A172 (cell line): ENCODE measurements around the gene UBXN7. TPM values are rescaled to one million over a fixed set of nuclear protein-coding genes. Genes with fewer than 3 reads are reported as not detected.
"Not testable (repeated sequence)": the region's sequence is repeated elsewhere in the genome, so short reads cannot be mapped to it uniquely, and the experiment has no call there.

Experiments used
- DNase-seq: peaks from one replicate; pipeline ENCODE4 v3.0.0-alpha.2; 2015; ENCODE audit warnings: low spot score
- total RNA-seq: library from RNA; depleted of rRNA; stranded (reverse); fragments of >200 nt; shearing (Covaris generic); gene quantifications from 2 replicates; pipeline ENCODE4 v1.2.3, GENCODE V29; 2014; rRNA removed

Gene UBXN7, protein sequence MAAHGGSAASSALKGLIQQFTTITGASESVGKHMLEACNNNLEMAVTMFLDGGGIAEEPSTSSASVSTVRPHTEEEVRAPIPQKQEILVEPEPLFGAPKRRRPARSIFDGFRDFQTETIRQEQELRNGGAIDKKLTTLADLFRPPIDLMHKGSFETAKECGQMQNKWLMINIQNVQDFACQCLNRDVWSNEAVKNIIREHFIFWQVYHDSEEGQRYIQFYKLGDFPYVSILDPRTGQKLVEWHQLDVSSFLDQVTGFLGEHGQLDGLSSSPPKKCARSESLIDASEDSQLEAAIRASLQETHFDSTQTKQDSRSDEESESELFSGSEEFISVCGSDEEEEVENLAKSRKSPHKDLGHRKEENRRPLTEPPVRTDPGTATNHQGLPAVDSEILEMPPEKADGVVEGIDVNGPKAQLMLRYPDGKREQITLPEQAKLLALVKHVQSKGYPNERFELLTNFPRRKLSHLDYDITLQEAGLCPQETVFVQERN
- 21.6 and 32.3 TPM in 2 replicates for total RNA-seq

DNA sequence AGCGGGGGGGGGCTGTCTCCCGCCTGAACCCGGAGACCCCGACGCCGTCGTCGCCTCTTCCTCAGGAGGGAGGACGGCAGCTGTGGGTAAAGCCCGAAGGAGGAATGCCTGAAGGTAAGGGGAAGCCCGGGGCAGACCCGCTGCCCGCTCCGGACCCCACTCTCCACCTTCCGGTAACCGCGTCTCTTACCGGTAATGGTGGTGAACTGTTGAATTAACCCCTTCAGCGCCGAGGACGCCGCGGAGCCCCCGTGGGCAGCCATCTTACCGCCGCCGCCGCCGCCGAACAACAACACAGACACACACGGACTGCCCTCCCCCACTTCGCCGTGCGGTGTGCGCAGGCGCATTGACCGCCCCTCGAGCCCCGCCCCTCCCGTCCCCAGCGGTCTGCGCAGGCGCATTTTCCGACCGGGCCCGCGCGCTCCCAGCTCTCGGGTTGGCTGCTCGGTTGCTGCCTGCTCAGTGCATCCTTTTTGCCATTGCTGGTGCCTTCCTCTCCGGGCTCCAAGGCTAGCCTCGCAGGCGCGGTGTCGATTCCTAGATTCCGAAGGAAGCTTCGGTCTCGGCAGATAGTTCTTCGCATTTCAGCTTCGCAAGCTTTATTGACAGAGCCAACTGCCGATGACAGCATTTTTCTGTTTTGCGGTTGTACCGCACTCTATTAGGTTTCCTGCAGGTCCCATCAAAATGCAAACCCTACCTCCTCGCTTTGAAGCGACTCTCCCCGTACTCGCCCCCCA lies at the start of gene UBXN7:
Gene UBXN7, minus strand, starts transcription at position 291 of the 743 bp plus-strand sequence. Its CDS starts 28 bp downstream, at position 263.
- DNase-seq, result peak; percentile 91

DNA sequence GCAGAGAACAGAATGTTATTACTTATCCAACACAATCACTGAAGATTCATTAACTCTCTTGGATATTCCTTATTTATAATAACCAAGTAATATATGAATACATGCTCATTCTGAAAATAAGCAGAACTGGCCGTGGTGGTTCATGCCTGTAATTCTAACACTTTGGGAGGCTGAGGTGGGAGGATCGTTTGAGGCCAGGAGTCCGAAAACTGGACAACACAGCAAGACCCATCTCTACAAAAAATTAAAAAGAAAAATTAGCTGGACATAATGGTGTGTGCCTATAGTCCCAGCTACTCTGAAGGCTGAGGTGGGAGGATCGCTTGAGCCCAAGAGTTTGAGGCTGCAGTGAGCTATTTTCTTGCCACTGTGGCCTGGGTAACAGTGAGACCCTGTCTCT lies 45.5 kb upstream of the UBXN7 start:
- no peak for DNase-seq

DNA sequence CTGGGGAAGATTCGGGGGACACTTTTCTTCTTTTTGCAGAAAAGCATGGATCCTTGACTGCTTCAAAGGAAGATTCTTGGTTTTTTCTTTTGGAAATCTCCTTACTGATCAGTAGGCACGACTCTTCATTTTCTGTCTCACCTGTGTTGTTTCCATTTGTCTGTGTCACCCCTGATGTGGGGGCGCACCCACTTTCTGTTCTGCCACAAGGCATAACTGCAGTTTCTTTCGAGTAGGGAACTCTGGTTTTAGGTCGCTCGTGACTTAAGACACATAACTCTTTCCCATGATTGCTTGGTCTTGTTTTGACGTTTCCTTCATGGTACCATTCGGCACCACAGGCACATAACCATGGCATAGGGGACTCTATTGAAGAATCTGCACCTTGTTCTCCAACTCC lies 40.1 kb upstream of the UBXN7 start:
- no peak for DNase-seq

DNA sequence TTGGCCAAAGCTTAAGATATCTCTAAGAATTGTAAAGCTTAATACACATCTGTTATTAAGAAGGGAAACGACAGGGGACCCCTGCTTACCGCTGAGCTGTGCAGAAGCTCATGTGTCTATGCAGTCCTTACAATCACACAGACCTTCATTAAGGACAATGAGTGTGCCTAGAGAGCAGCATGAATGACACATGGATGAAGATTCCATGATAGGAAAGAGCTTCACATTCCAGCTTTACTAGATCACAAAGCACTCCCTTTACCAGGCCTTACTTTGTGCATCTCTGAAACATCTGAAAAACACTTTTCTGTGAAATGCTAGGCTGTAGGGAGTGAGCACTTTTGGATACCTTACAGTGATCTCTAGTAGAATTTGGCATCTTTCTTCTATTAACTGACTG lies 39.3 kb upstream of the UBXN7 start:
- no peak for DNase-seq

DNA sequence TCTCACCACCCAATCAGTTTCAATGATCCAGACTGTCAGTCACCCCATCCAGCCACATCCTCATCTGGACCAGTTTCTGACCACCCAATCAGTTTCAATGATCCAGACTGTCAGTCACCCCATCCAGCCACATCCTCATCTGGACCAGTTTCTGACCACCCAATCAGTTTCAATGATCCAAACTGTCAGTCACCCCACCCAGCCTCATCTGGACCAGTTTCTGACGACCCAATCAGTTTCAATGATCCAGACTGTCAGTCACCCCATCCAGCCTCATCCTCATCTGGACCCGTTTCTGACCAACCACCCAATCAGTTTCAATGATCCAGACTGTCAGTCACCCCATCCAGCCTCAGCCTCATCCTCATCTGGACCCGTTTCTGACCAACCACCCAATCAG lies 38.0 kb upstream of the UBXN7 start:
- DNase-seq, result not testable (repeated sequence)

DNA sequence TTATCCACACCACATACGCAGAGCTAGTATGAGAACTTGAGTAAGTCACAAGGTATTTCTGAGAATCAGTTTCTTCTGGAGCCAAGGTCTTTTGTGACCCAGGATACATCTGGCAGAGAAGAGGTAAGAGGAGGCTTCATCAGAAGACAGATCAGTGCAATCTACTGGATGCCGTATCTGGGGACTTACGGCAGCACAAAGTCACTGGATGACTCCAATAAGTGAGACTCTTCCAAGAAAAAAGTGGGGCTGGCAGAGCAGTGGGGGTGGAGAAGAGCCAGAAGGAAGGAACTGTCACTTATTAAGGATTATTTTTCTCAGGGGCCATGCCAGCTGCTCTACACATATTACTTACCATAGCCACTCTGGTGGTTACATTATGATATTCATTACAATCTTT lies 31.6 kb upstream of the UBXN7 start:
- DNase-seq, result no peak

DNA sequence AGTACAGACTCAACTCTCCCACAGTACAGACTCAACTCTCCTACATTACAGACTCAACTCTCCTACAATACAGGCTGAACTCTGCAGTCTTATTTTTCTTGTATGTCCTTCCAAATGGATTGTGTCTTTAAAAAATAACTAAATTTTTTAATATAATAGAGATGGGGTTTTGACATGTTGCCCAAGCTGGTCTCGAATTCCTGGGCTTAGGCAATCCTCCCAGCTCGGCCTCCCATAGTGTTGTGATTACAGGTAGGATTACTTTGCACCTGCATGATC lies 31.2 kb upstream of the UBXN7 start:
- no peak for DNase-seq

DNA sequence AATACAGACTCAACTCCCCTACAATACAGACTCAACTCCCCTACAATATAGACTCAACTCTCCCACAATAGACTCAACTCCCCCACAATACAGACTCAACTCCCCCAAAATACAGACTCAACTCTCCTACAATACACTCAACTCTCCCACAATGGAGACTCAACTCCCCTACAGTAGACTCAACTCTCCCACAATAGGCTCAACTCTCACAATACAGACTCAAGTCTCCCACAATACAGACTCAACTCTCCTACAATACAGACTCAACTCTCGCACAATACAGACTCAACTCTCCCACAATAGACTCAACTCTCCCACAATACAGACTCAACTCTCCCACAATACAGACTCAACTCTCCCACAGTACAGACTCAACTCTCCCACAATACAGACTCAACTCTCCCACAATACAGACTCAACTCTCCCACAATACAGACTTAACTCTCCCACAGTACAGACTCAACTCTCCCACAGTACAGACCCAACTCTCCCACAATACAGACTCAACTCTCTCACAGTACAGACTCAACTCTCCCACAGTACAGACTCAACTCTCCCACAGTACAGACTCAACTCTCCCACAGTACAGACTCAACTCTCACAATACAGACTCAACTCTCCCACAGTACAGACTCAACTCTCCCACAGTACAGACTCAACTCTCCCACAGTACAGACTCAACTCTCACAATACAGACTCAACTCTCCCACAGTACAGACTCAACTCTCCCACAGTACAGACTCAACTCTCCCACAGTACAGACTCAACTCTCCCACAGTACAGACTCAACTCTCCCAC lies 30.7 kb upstream of the UBXN7 start:
- DNase-seq, result not testable (repeated sequence)

DNA sequence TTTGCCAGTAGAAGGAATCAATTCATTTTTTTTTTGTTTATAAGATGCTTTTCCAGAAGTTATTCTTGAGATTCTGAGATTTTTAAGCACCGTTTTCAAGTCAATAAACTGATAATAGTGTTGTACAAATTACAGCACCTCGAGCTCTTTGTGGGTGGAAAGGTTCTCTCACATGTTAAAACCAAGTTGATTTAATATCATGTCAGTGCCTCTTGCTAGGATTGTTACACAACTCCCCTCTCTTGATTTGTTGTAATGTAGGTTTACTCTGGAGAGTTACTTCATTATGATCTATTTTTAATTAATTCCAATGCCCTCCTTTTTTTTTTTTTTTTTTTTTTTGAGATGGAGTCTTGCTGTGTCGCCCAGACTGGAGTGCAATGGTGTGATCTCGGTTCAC lies 25.8 kb upstream of the UBXN7 start:
- no peak for DNase-seq

DNA sequence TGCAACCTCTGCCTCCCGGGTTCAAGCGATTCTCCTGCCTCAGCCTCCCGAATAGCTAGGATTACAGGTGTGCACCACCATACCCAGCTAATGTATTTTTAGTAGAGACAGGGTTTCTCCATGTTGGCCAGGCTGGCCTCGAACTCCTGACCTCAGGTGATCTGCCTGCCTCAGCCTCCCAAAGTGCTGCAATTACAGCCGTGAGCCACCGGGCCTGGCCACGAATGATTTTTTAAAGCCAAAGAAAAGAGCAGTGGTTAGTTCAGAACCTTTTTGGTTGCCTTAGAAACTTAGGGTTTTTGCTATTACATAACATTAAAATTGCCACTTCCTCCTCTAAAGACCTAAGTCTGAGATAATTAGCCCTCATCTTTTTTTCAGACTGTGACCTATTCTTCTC lies 25.2 kb upstream of the UBXN7 start:
- DNase-seq, result not testable (repeated sequence)

DNA sequence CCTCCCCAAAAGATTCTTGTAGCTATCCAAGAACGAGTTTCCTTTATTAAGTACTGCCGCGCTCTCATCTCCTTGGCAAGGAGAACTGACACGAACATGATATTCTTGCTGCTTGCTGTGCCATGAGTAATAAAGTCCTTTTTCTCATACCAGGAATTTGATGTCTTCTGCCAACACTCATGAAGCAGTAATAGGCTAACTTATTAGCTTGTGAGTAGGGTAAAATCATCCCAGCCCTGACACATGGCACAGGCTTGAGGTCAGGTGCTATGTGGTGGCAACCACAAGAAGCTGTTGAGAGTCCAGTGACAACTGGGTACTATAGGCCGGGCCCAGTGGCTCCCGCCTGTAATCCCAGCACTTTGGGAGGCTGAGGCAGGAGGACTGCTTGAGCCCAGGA lies 22.7 kb upstream of the UBXN7 start:
- peak; percentile 19 for DNase-seq

DNA sequence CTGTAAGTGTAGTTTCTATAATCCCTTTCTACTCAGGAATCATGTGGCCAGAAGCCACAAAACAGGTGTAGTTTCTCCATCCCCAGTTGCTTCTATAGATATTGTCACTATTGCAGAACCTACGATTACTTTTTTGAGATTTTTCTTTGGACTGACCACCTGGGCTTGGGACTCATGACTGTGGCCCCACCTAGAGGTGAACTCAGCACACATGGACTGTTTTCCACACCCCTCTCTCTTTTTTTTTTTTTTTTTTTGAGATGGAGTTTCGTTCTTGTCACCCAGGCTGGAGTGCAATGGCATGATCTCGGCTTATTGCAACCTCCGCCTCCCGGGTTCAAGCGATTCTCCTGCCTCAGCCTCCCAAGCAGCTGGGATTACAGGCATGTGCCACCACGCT lies 13.2 kb upstream of the UBXN7 start:
- peak; percentile 24 for DNase-seq

DNA sequence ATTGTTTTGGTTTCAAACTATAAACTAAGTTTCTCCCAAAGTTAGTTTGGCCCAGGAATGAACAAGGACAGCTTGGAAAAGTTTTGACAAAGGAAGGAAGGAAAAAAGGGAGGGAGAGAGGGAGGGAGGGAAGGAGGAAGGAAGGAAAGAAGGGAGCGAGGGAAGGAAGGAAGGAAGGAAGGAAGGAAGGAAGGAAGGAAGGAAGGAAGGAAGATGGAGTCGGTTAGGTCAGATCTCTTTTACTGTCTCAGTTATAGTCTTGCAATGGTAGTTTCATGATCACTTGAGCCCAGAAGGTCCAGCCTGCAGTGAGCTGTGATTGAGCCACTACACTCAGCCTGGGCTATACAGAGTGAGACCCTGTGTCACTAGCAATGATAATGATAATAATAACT lies 12.3 kb upstream of the UBXN7 start:
- no peak for DNase-seq

DNA sequence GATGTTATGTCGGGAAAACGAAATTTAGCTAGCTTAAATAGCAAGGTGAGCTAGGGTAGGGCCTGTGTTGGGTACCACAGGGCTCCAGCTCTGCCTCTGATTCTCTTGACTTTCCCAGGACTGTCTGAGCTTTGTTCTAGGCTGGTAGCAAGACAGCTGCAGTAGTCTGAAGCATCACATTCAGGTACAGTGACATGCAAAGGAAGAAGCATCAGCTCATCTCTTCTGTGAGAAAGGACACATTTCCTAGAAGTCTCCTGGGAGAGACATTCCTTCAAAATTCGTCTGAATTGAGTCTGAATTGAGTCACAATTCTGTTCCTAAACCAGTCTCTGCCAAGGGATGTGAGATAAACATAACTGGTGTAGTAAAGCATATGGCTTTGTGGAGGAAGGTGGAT lies 8.5 kb upstream of the UBXN7 start:
- no peak for DNase-seq

DNA sequence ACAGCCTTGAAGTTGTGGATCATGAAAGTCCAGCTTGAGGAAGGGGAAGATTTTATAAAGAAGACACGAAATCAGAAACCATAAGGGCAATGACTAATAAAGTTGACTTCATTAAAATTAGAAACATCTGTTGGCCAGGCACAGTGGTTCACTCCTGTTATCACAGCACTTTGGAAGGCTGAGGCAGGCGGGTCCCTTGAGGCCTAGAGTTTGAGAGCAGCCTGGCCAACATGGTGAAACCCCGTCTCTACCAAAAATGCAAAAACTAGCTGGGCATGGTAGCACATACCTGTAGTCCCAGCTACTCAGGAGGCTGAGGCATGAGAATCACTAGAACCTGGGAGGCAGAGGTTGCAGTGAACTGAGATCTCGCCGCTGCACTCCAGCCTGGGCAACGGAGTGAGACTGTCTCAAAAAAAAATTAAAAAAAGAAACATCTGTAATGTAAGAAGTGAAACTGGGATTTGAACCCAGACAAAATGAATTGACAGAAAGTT lies 7.9 kb upstream of the UBXN7 start:
- DNase-seq, result no peak

DNA sequence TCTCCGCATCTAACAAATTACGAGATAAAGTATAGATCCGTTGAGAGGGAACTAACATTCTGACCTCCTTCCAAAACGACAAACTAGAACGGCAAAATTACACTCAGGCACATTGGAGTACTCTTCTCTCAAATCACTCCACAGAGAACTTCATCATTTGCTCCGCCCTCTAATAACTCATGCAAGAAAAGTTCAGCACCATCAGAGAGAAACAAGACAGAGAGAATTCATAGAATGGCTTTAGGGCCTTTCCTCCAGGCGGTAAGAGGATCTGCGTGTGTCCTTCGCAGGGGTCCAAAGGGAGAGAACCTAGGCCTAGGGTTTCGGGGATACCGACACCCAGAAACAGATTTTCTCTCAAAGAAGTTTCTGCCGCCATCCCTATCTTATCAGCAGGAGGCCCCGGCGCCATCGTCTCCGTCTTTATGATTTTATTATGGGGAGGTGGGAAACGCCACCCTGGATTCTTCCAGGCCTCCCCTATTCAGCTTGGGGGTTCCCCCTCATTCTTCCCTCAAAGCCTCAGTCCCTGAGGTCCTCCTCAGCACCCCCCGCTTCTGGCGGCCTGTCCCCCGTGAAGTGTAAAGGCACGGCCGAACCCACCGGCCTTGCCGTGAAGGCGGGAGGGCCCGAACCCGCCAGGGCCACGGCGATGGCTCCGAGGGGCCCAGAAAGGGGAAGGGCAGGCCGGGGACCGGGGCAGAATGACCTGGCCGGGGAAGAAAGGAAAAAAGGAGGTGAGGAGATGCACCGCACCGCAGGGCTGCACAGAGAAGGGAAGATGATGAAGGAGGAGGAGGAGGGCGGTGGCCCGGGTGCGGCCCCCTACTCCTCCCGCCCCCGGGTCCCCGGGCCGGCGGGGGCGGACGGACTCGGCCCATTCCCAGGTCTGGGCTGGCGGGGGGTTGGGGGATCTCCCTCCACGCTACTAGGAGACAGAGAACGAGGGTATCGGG lies 768 bp downstream of the UBXN7 start:
- peak; percentile 40 for DNase-seq

DNA sequence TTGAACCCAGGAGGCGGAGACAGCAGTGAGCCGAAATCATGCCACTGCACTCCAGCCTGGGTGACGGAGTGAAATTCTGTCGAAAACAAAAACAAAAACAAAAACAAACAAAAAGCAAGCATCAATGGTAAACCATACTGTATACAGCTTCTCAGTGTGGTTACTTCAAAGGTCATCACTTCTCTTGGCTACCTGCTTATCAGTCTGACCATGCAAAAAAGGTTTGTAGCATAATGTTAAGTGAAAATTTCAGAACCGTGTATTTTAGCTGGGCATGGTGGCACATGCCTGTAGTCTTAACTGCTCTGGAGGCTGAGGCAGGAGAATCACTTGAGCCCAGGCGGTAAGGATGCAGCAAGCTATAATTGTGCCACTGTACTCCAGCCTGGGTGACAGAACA lies 4.2 kb downstream of the UBXN7 start:
- DNase-seq, result no peak

DNA sequence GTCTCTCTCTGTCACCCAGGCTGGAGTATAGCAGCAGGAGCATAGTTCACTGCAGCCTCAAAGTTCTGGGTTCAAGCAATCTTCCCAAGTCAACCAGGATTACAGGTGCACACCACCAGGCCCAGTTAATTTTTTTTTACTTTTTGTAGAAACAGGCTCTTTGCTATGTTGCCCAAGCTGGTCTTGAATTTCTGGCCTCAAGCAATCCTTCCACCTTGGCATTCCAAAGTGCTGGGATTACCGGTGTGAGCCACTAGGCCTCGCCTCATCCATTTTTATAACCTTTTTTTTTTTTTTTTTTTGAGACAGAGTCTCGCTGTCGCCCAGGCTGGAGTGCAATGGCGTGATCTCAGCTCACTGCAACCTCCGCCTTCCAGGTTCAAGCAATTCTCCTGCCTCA lies 7.8 kb downstream of the UBXN7 start:
- DNase-seq, result not testable (repeated sequence)

DNA sequence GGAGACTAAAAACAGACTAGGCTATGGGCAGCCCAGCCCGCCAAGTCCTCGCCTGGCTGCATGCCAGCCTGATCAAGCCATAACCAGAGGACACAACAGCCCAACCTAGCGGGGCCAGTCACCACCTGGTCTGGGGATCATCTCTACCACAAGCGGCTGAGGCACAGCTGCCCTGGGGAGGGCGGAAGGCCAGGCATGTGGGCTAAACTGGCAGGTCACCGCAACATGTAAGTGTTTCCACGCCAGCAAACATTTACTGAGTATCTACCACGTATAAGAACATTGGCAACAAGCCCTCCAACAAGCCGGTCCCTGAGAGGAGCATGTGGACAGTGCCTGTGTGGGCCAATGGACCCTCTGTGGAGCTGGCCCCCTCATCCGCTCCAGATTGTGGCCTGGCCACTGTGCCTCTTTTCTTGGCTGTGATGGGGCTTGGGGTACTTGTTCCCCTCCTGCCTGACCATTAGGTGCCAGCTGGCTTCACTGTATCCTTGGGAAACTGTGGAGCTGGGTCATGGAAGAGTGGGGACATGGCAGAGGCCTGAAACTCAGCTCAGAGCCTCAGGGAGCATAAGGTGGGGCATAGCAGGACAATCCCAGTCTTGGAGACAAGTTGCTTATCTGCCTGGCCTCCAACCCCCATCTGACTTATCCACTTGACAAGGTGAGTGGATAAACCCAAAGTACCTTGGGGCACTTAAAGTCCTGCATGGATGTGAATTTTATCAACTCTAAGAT lies 9.0 kb downstream of the UBXN7 start:
- no peak for DNase-seq

DNA sequence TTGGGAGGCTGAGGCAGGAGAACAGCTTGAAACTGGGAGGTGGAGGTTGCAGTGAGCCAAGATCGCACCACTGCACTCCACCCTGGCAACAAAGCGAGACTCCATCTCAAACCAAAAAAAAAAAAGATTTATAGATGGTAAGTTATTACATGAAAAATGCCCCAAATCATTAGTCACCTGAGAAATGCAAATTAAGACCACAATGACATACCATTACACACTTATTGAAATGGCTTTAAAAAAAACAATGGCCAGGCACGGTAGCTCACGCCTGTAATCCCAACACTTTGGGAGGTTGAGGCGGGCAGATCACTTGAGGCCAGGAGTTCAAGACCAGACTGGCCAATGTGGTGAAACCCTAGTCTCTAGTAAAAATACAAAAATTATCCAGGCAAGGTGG lies 10.6 kb downstream of the UBXN7 start:
- DNase-seq, result not testable (repeated sequence)
